Activated CD4-positive, alpha-beta memory T cell treated with anti-CD3 and anti-CD28 coated beads for 36 hours (primary cell): ENCODE measurements around the gene TRMT1L. TPM values are rescaled to one million over a fixed set of nuclear protein-coding genes. Genes with fewer than 3 reads are reported as not detected.
A peak's percentile ranks its signal among the peaks of the same experiment; 100 is the strongest.

Source experiments
- CTCF ChIA-PET: fragments of 350-600 bp; sonication (Branson Sonifier 250); formaldehyde crosslinking; loops from one replicate; lab custom pipeline; 2021; ENCODE audit warnings: antibody characterized with exemption, inconsistent platforms; lab: Charles Lee
- POLR2A ChIA-PET: fragments of 350-600 bp; sonication (Branson Sonifier 250); formaldehyde crosslinking; loops from one replicate; lab custom pipeline; 2021; ENCODE audit warnings: antibody characterized with exemption; lab: Charles Lee
- DNase-seq: peaks from one replicate; pipeline ENCODE4 v3.0.0-alpha.2; 2020
- H3K27ac Mint-ChIP-seq: one replicate; pipeline ENCODE4 v1.8.0; 2021; ENCODE audit warnings: mixed read lengths
- H3K27me3 Mint-ChIP-seq: one replicate; pipeline ENCODE4 v1.8.0; 2021; ENCODE audit warnings: mixed read lengths
- H3K36me3 Mint-ChIP-seq: one replicate; pipeline ENCODE4 v1.8.0; 2021; ENCODE audit warnings: mixed read lengths
- H3K4me1 Mint-ChIP-seq: one replicate; pipeline ENCODE4 v1.8.0; 2021; ENCODE audit warnings: low read depth, mixed read lengths
- H3K4me3 Mint-ChIP-seq: one replicate; pipeline ENCODE4 v1.8.0; 2021; ENCODE audit warnings: mild to moderate bottlenecking, mixed read lengths
- H3K9me3 Mint-ChIP-seq: one replicate; pipeline ENCODE4 v1.8.0; 2021; ENCODE audit warnings: mixed read lengths
- intact Hi-C: fragments of 100-400 bp; cut with micrococcal nuclease; formaldehyde crosslinking; loops from one replicate; pipeline ENCODE4 v1.15.1; 2023
- total RNA-seq, 2 experiments: library from RNA; stranded (reverse); gene quantifications; one replicate each; pipeline ENCODE4 v1.2.3, GENCODE V29; 2021

TRMT1L gene
- total RNA-seq, 2 experiments from 2014 or later: 28.6 to 34.4 TPM

DNA sequence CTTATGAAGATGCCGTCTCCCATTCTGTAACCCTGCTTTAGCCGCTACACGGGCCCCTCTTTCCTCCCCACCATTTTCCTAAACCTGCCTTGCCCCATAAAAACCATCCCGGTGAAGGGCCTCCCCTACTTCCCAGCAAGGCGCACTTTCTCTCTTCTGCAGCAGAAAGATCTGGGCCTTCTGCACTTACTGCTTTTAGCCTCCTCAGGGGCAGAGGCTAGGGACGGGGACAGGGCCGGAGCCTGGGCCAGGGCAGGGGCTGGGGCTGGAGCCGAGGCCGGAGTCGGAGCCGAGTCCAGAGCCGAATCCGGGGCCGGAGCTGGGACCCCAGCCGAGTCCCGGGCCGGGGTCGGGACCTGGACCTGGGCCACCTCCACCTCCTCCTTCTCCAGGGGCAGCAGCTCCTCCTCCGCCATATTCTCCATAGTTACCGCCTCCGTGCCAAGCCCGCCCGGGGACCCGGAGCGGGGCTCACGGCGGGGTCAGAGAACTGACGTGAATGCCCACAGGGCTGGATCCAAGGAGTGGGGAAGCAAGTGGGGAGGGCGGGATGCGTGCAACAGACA, 382 bp downstream of the TRMT1L start:
- intact Hi-C loops: loop anchor here (2.0 to 10.0 kb wide), 6 partner anchors 274 to 1522 kb away; partner anchors contain the start of genes ARPC5 and TSEN15
- Mint-ChIP-seq H3K36me3 (peaks cover 1% of the 10 kb centered on the region), H3K4me1 (peaks cover 53% of the 10 kb centered on the region), H3K27ac (peak overlapping the region; percentile 90), H3K4me3 (peak overlapping the region; percentile 86), H3K9me3 (no peaks in the 10 kb centered on the region), H3K27me3 (no peaks in the 10 kb centered on the region)
- ChIA-PET CTCF (interaction anchor here (0.6 to 1.6 kb wide), 4 partner anchors 13 to 524 kb away, joined by 3 to 5 read pairs (median 4); partner anchors contain the start of gene RNF2), POLR2A (interaction anchor here (1.0 to 1.5 kb wide), 3 partner anchors 111 to 403 kb away, joined by 3 to 9 read pairs (median 4); partner anchors contain the start of genes IVNS1ABP and RNF2)
- DNase-seq: no peak

DNA sequence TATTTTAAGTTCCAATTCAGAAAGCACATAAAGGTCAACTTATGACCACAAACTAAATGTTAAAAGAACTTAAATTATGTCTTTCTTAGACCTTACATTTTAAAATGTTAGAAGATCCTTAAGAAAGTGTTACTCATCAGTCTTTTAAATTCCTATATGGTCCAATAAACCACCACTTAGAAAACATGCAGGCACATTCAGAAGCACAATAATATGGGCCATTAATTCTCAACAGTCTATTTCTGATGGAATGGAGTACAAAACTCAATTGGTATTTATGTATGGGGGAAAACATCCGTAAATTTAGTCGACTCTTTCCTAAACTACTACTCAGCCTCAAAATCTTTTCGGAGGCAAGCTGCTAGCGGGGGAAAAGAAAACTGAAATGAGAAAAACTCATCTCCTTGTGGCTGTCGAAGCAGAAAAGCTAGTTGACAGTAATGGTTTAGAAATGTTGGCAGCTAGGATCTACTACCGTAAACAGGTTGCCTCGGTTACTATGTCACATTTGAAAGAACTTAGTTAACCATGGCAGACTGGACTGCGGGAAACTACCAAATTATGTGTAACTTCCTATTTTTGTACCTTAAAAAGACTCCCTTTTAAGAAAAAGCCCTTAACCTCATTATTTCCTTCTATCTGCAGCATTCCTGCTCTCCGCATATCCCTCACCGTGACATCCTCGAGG, 1.0 kb downstream of the TRMT1L start:
- no peak for DNase-seq
- Mint-ChIP-seq H3K36me3 (peaks cover 4% of the 10 kb centered on the region), H3K27ac (peak overlapping the region; percentile 90), H3K4me1 (peaks cover 51% of the 10 kb centered on the region), H3K4me3 (peak overlapping the region; percentile 86), H3K9me3 (no peaks in the 10 kb centered on the region), H3K27me3 (no peaks in the 10 kb centered on the region)
- intact Hi-C loops: loop anchor here (2.0 to 10.0 kb wide), 6 partner anchors 273 to 1521 kb away; partner anchors contain the start of genes ARPC5 and TSEN15
- CTCF ChIA-PET: interaction anchor here (0.7 to 1.6 kb wide), 4 partner anchors 14 to 525 kb away, joined by 3 to 5 read pairs (median 4); partner anchors contain the start of gene RNF2
- POLR2A ChIA-PET: interaction anchor here (0.6 to 1.5 kb wide), 4 partner anchors 90 to 402 kb away, joined by 3 to 9 read pairs (median 4); partner anchors contain the start of genes IVNS1ABP and RNF2

DNA sequence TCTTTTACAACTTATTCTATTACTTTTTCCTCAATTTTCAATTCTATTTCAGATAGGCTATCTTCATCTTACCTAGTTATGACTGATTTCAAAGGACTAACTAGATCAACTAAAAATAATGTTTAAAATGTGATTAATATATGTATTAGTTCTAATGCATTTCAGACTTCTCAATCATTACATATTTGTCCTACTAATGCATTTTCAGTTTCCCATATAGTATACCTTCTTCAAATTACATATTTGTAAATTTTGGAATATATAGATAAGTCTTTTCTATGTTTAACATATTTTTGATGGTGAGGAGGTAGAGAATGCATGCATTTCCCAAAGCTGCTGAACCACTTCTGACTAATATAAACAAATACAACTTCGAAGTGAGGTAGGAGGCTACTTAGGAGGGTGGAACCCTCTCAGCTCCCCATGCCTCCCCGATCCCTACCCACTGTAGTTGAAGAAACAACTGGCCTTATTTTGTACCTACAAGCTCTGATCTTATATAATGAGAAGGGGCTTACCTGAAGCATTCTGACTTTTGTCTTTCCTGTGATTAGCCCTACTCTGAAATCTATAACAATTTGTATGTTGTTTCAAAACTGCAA, 1.7 kb downstream of the TRMT1L start:
- no peak for DNase-seq
- ChIA-PET CTCF (interaction anchor here (1.0 kb wide), 1 partner anchor 526 kb away, joined by 4 read pairs; no protein-coding TSS in a partner anchor), POLR2A (interaction anchor here (1.4 kb wide), 1 partner anchor 162 kb away, joined by 4 read pairs; the partner anchor contains the start of gene IVNS1ABP)
- Mint-ChIP-seq H3K27me3 (no peaks in the 10 kb centered on the region), H3K9me3 (no peaks in the 10 kb centered on the region), H3K36me3 (peaks cover 4% of the 10 kb centered on the region), H3K27ac (peak overlapping the region; percentile 90), H3K4me3 (peak overlapping the region; percentile 86), H3K4me1 (peaks cover 48% of the 10 kb centered on the region)
- intact Hi-C loops: loop anchor here (5.0 to 10.0 kb wide), 4 partner anchors 273 to 1520 kb away; partner anchors contain the start of genes ARPC5 and TSEN15

DNA sequence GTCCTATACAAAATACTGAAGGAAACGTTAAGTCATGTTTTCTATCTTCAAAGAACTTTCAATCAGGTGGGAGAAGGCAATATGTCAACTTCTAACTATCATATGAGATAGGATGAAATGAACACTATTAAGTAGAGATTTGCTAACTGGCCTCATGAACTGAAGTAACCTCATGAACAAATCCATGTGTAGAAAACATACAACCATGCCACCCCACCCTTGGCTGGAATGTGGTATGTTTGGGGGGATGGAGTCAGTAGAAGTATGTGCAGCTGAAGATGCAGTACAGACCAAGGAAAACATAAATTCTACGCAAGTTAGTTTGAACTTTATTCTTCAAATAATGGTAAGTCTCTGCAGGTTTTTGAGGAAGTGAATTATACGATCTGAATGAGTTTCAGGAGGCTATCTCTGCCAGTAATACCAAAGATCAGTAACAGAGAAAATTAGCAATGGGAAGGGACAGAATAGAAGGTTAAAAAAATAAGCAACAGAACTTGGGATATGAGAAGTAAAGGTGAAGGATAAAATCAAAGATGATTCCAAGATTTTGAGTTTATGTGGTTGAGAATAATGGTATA, 4.5 kb downstream of the TRMT1L start:
- Mint-ChIP-seq H3K27me3 (no peaks in the 10 kb centered on the region), H3K4me1 (peaks cover 31% of the 10 kb centered on the region), H3K4me3 (no peak overlapping the region), H3K9me3 (no peaks in the 10 kb centered on the region), H3K27ac (no peak overlapping the region), H3K36me3 (peaks cover 21% of the 10 kb centered on the region)
- POLR2A ChIA-PET: no interaction called here
- CTCF ChIA-PET: interaction anchor here (0.6 to 1.0 kb wide), 2 partner anchors 444 to 529 kb away, joined by 3 read pairs; no protein-coding TSS in a partner anchor
- DNase-seq: no peak
- intact Hi-C loops: loop anchor here (10.0 kb wide), 1 partner anchor 1517 kb away; the partner anchor contains the start of gene ARPC5

DNA sequence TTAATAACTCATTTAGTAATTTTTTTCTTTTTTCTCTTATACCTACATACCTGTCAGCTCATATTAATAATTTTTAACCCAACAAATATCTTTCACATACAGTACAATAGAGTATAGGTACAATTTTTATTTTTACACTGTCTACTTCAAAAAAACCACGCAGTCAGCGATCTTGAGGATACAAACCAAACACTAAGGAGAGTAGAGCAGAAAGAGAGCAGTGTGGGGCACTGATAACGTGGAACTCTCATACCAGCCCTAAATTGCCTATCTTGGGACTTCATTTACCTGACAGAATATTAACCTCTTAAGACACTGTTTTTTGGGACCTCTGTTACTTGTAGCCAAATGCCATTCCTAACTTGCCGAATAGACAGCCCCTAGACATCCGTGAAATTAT, 5.5 kb downstream of the TRMT1L start:
- Mint-ChIP-seq H3K27me3 (no peaks in the 10 kb centered on the region), H3K27ac (no peak overlapping the region), H3K9me3 (no peaks in the 10 kb centered on the region), H3K4me3 (no peak overlapping the region), H3K36me3 (peaks cover 24% of the 10 kb centered on the region), H3K4me1 (peaks cover 31% of the 10 kb centered on the region)
- no peak for DNase-seq
- ChIA-PET CTCF (no interaction called here), POLR2A (no interaction called here)
- intact Hi-C loops: loop anchor here (10.0 kb wide), 1 partner anchor 1516 kb away; the partner anchor contains the start of gene ARPC5

DNA sequence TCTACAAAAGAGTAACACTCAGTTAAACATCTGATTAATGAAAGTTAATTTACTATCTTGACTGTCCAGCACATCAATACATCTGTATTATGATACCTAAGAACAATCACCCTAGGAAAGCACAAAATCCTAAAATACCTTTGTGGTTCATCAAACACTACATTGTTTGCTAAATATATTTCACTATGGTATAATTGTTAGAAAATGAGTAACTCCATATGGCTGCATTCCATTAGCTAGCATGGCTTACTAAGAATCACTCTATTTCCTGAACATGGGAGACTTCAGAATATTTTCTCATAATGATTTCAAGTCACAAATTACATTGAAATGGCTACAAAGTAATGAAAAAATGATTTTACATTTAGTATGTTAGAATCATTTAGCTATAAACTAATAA, 12.5 kb downstream of the TRMT1L start:
- H3K27me3 Mint-ChIP-seq: no peaks in the 10 kb centered on the region
- ChIA-PET CTCF (no interaction called here), POLR2A (no interaction called here)
- no peak for DNase-seq
- no peaks in the 10 kb centered on the region for H3K4me1 Mint-ChIP-seq
- no peak overlapping the region for H3K27ac Mint-ChIP-seq
- no peak overlapping the region for H3K4me3 Mint-ChIP-seq
- H3K9me3 Mint-ChIP-seq: no peaks in the 10 kb centered on the region
- peaks cover 32% of the 10 kb centered on the region for H3K36me3 Mint-ChIP-seq
- intact Hi-C loops: no loop called here

DNA sequence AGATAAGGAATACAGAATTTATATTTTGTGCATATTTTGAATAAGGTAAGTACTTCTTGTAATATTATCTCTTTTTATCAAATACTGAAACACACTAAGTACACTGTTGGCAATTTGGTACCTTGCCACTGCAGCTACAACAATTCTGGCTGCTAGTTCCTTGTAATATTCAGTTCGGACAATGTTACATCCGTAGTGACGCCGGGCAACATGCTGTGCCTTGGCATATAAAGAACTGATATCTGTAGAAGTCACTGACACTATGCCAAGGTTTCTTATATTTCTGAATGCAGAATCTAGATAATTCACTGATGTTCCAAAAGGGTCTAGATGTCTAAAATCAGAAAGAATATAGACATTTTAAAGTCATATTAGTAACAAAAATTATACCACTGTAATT, 17.5 kb downstream of the TRMT1L start:
- ChIA-PET CTCF (interaction anchor here (1.1 kb wide), 1 partner anchor 31 kb away, joined by 4 read pairs; no protein-coding TSS in a partner anchor), POLR2A (no interaction called here)
- Mint-ChIP-seq H3K4me1 (no peaks in the 10 kb centered on the region), H3K4me3 (no peak overlapping the region), H3K9me3 (no peaks in the 10 kb centered on the region), H3K27ac (no peak overlapping the region), H3K36me3 (peaks cover 28% of the 10 kb centered on the region), H3K27me3 (no peaks in the 10 kb centered on the region)
- no peak for DNase-seq
- intact Hi-C loops: no loop called here

DNA sequence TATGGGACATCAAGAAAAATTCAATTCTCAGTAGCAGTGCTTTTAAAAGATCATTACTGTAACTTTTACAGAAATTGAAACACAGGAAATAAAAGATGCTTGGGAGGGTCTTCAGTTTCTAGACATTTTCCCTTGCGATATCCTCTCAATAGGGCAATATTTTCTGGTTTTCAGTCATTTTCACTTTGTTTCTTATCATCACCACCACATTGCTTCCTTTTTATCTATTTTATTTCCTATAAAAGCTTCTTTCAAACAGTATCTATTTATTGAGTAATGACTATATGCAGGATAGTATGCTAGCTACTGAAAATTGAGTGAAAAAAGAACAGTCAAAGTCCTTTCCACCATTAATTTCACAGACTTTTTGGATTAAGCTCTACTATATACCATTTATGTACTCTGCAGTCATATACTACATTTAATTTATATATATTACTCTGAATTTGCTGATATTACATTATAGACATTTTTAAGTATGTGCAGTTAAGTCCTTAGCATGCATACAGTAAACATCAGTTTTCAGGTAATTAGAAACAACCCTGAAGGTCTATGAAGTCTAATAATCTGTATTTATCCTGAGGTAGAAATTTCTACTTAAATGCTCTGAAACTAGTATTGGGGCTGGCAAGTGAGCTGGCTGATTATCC, 18.7 kb downstream of the TRMT1L start:
- DNase-seq: no peak
- intact Hi-C loops: no loop called here
- Mint-ChIP-seq H3K4me1 (no peaks in the 10 kb centered on the region), H3K27me3 (no peaks in the 10 kb centered on the region), H3K27ac (no peak overlapping the region), H3K36me3 (peaks cover 34% of the 10 kb centered on the region), H3K4me3 (no peak overlapping the region), H3K9me3 (no peaks in the 10 kb centered on the region)
- POLR2A ChIA-PET: no interaction called here
- CTCF ChIA-PET: interaction anchor here (1.1 kb wide), 1 partner anchor 32 kb away, joined by 4 read pairs; no protein-coding TSS in a partner anchor

DNA sequence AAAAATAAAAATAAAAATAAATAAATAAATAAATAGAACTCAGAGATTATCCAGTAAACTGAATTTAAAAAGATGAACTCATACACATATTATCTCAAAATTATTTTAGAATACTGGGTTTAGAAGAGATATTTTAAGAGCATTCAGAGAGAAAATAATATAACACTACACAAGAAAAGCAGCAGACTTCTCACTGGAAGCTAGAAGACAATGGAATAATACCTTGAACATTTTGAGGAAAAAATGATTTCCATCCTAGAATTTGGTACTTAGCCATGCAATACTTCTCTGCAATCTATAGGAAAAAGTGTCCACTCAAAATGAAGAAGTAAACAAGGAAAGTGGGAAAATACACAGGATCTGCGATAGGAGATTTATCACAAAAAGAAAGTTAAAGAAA, 24.2 kb downstream of the TRMT1L start:
- Mint-ChIP-seq H3K27me3 (no peaks in the 10 kb centered on the region), H3K4me3 (no peak overlapping the region), H3K4me1 (no peaks in the 10 kb centered on the region), H3K27ac (no peak overlapping the region), H3K36me3 (peaks cover 44% of the 10 kb centered on the region), H3K9me3 (peaks cover 5% of the 10 kb centered on the region)
- DNase-seq: no peak
- intact Hi-C loops: no loop called here
- ChIA-PET POLR2A (no interaction called here), CTCF (interaction anchor here (0.6 kb wide), 1 partner anchor 331 kb away, joined by 4 read pairs; no protein-coding TSS in a partner anchor)

DNA sequence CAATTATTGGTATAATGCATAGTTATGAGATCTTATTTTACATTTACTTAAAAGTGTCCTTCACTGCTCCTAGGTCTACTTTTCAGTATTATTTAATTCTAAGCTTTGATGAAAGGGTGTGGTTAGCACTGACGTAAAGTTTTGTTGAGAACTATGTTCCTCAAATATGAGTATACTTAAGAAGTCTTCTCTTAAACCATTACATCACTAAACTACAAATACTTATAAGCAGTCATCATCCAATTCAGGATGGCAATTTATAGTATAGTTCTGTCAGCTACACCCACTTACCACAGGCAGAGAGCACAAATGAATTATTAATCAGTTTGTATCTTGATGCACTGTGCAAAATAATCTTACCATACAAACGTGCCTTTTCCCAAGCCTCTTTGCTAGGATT, 27.0 kb downstream of the TRMT1L start:
- CTCF ChIA-PET: no interaction called here
- H3K27ac Mint-ChIP-seq: no peak overlapping the region
- no peak overlapping the region for H3K4me3 Mint-ChIP-seq
- intact Hi-C loops: no loop called here
- peaks cover 33% of the 10 kb centered on the region for H3K36me3 Mint-ChIP-seq
- POLR2A ChIA-PET: no interaction called here
- peaks cover 5% of the 10 kb centered on the region for H3K9me3 Mint-ChIP-seq
- H3K27me3 Mint-ChIP-seq: no peaks in the 10 kb centered on the region
- DNase-seq: no peak
- H3K4me1 Mint-ChIP-seq: no peaks in the 10 kb centered on the region

DNA sequence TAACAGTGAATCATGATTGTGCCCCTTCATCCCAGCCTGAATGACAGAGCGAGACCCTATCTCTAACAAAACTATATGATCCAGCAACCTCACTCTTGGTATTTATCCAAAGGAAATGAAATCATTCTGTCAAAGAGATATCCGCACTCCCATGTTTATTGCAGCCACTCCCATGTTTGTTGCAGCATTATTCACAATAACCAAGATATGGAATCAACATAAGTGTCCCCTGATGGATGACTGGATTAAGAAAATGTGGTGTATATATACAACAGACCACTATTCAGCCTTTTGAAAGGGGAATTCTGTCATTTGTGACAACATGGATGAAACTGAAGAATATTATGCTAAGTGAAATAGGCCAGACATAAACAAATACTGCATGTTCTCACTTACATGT, 44.4 kb downstream of the TRMT1L start:
- no peak for DNase-seq
- Mint-ChIP-seq H3K27me3 (no peaks in the 10 kb centered on the region), H3K4me1 (no peaks in the 10 kb centered on the region), H3K36me3 (peaks cover 8% of the 10 kb centered on the region), H3K4me3 (no peak overlapping the region), H3K9me3 (peaks cover 27% of the 10 kb centered on the region), H3K27ac (no peak overlapping the region)
- intact Hi-C loops: no loop called here
- POLR2A ChIA-PET: no interaction called here
- CTCF ChIA-PET: no interaction called here
